H1 (cell line): ENCODE results near the gene CAPN9. TPM values are rescaled to one million over a fixed set of nuclear protein-coding genes. Genes with fewer than 3 reads are reported as not detected.
A peak's percentile ranks its signal among the peaks of the same experiment; 100 is the strongest.

Experiments used
- CTCF ChIA-PET: fragments of 300-600 bp; sonication (Branson Sonifier 250); formaldehyde crosslinking; loops from one replicate; lab custom pipeline; 2021; ENCODE audit not compliant: partially characterized antibody; lab: Charles Lee
- POLR2A ChIA-PET: fragments of 300-600 bp; sonication (Branson Sonifier 250); formaldehyde crosslinking; loops from one replicate; lab custom pipeline; 2021; ENCODE audit warnings: inconsistent platforms; ENCODE audit not compliant: partially characterized antibody; lab: Charles Lee
- DNase-seq, 2 experiments: peaks; one replicate each; pipeline versions ENCODE4 v3.0.0 to v3.0.0-alpha.2; 2010 to 2022; ENCODE audit warnings: low spot score in 2 of 2, low read depth in 1 of 2, mixed read lengths in 1 of 2
- FAIRE-seq: peaks from 2 replicates; lab custom pipeline; 2011; peaks lifted over from hg19 to GRCh38; lab: Jason Lieb, UNC
- H2AFZ ChIP-seq: 2 replicates; pipeline ENCODE4 v1.8.1; 2012; ENCODE audit warnings: low read length, inconsistent platforms
- H2AK5ac ChIP-seq: 2 replicates; pipeline ENCODE4 v1.6.1; 2013; ENCODE audit warnings: low read depth, low read length
- H2BK120ac ChIP-seq: replicated peaks from 2 replicates; pipeline ENCODE3; 2013; ENCODE audit warnings: low read depth, low read length, inconsistent platforms
- H2BK12ac ChIP-seq: 2 replicates; pipeline ENCODE4 v1.6.1; 2013; ENCODE audit warnings: low read depth, low read length
- H2BK15ac ChIP-seq: 2 replicates; pipeline ENCODE4 v1.6.1; 2013; ENCODE audit warnings: low read length
- H2BK20ac ChIP-seq: 2 replicates; pipeline ENCODE4 v1.6.1; 2013; ENCODE audit warnings: low read length
- H2BK5ac ChIP-seq: 2 replicates; pipeline ENCODE4 v1.6.1; 2013; ENCODE audit warnings: low read depth, low read length
- H3K14ac ChIP-seq: 2 replicates; pipeline ENCODE4 v1.6.1; 2013; ENCODE audit warnings: inconsistent platforms; ENCODE audit not compliant: insufficient read length
- H3K18ac ChIP-seq: 2 replicates; pipeline ENCODE4 v1.6.1; 2013; ENCODE audit warnings: low read length; ENCODE audit errors: extremely low read depth
- H3K23ac ChIP-seq: 2 replicates; pipeline ENCODE4 v1.6.1; 2013; ENCODE audit warnings: inconsistent platforms; ENCODE audit not compliant: insufficient read length
- H3K23me2 ChIP-seq: 2 replicates; pipeline ENCODE4 v1.6.1; 2013; ENCODE audit warnings: low read depth, low read length
- H3K27ac ChIP-seq: 2 replicates; pipeline ENCODE4 v1.6.1; 2011; ENCODE audit warnings: low read depth, low read length, inconsistent platforms
- H3K27me3 ChIP-seq, 4 experiments: replicated peaks in 1 of 4; 1 replicate in 1 of 4; 2 replicates in 3 of 4; pipeline versions ENCODE4 v1.6.1 to v1.8.1; 2011 to 2013; ENCODE audit warnings: low read length in 3 of 4, mild to moderate bottlenecking in 3 of 4, inconsistent platforms in 2 of 4, mixed read lengths in 2 of 4, moderate library complexity in 1 of 4; ENCODE audit not compliant: control insufficient read depth in 3 of 4, insufficient read depth in 3 of 4; ENCODE audit errors: extremely low read depth in 1 of 4
- H3K36me3 ChIP-seq, 4 experiments: 2 replicates each; pipeline versions ENCODE4 v1.6.1 to v1.8.1; 2011 to 2013; ENCODE audit warnings: mild to moderate bottlenecking in 4 of 4, low read length in 3 of 4, moderate library complexity in 2 of 4, control low read depth in 1 of 4, inconsistent platforms in 1 of 4; ENCODE audit not compliant: insufficient read depth in 4 of 4, control insufficient read depth in 2 of 4
- H3K4ac ChIP-seq: replicated peaks from 2 replicates; pipeline ENCODE3; 2013; ENCODE audit warnings: low read length, low read depth, mixed read lengths, inconsistent platforms; ENCODE audit not compliant: insufficient read length
- H3K4me1 ChIP-seq, 4 experiments: replicated peaks in 1 of 4; 1 replicate in 1 of 4; 2 replicates in 3 of 4; pipeline versions ENCODE4 v1.6.1 to v1.8.1; 2011 to 2013; ENCODE audit warnings: low read length in 3 of 4, inconsistent platforms in 2 of 4, mixed read lengths in 1 of 4; ENCODE audit not compliant: insufficient read depth in 4 of 4, control insufficient read depth in 3 of 4
- H3K4me2 ChIP-seq, 2 experiments: 2 replicates each; pipeline versions ENCODE4 v1.6.1 to v1.8.1; 2011 to 2013; ENCODE audit warnings: low read depth in 2 of 2, low read length in 2 of 2, control low read depth in 1 of 2, inconsistent platforms in 1 of 2, mild to moderate bottlenecking in 1 of 2; ENCODE audit not compliant: insufficient read depth in 1 of 2
- H3K4me3 ChIP-seq, 4 experiments: fragments of 200-600, 300-600 bp in 1 of 4; sonication (generic), shearing (Covaris generic), sonication (Bioruptor Twin) in 1 of 4; 2 replicates each; pipeline versions ENCODE4 v1.5.1 to v1.8.1; 2011 to 2016; ENCODE audit warnings: low read length in 4 of 4, low read depth in 3 of 4, control low read depth in 2 of 4, inconsistent platforms in 2 of 4, mild to moderate bottlenecking in 2 of 4, mixed read lengths in 1 of 4, moderate library complexity in 1 of 4; ENCODE audit not compliant: insufficient read depth in 2 of 4; ENCODE audit errors: extremely low read depth in 1 of 4
- H3K56ac ChIP-seq: replicated peaks from 2 replicates; pipeline ENCODE3; 2013; ENCODE audit warnings: low read depth, mild to moderate bottlenecking, mixed read lengths, low read length, inconsistent platforms; ENCODE audit not compliant: insufficient read length
- H3K79me1 ChIP-seq: 2 replicates; pipeline ENCODE4 v1.6.1; 2013; ENCODE audit warnings: low read depth, low read length, control low read depth
- H3K79me2 ChIP-seq, 2 experiments: 2 replicates each; pipeline versions ENCODE4 v1.6.1 to v1.8.1; 2012 to 2013; ENCODE audit warnings: low read length in 2 of 2, mild to moderate bottlenecking in 2 of 2, inconsistent platforms in 1 of 2; ENCODE audit not compliant: insufficient read depth in 2 of 2, control insufficient read depth in 1 of 2
- H3K9ac ChIP-seq, 4 experiments: replicated peaks in 1 of 4; 1 replicate in 1 of 4; 2 replicates in 3 of 4; pipeline versions ENCODE4 v1.6.1 to v1.8.1; 2011 to 2013; ENCODE audit warnings: low read depth in 3 of 4, low read length in 3 of 4, control low read depth in 2 of 4, mild to moderate bottlenecking in 2 of 4, moderate library complexity in 2 of 4, inconsistent platforms in 1 of 4; ENCODE audit errors: extremely low read depth in 1 of 4
- H3K9me3 ChIP-seq, 2 experiments: 2 replicates each; pipeline versions ENCODE4 v1.6.1 to v1.8.1; 2012 to 2013; ENCODE audit warnings: mild to moderate bottlenecking in 2 of 2, moderate library complexity in 2 of 2, control low read depth in 1 of 2, inconsistent platforms in 1 of 2, low read depth in 1 of 2, low read length in 1 of 2, mixed read lengths in 1 of 2; ENCODE audit not compliant: insufficient read depth in 2 of 2
- H4K20me1 ChIP-seq, 2 experiments: replicated peaks in 1 of 2; 2 replicates each; pipeline versions ENCODE3 to v1.8.1; 2011 to 2013; ENCODE audit warnings: inconsistent platforms in 2 of 2, low read length in 2 of 2, mild to moderate bottlenecking in 1 of 2; ENCODE audit not compliant: insufficient read depth in 2 of 2, control insufficient read depth in 1 of 2
- H4K5ac ChIP-seq: 2 replicates; pipeline ENCODE4 v1.6.1; 2013; ENCODE audit warnings: low read length, low read depth, mixed read lengths, inconsistent platforms; ENCODE audit not compliant: insufficient read length
- H4K8ac ChIP-seq: 2 replicates; pipeline ENCODE4 v1.8.0; 2013; ENCODE audit warnings: mild to moderate bottlenecking, moderate library complexity, low read length, inconsistent platforms; ENCODE audit not compliant: insufficient read depth; ENCODE audit errors: extremely low read depth
- H4K91ac ChIP-seq: replicated peaks from 2 replicates; pipeline ENCODE3; 2013; ENCODE audit warnings: low read length, mixed read lengths, inconsistent platforms; ENCODE audit not compliant: insufficient read length
- ASH2L ChIP-seq: fragments of 200-600, 300-600 bp; sonication (generic); IDR thresholded peaks from one replicate; pipeline ENCODE4 v1.7.1; 2017; ENCODE audit warnings: low read length
- CBX8 ChIP-seq: fragments of 300-800, 300-1000 bp; sonication (generic); IDR thresholded peaks from 2 replicates; pipeline ENCODE4 v1.7.1; 2016; ENCODE audit warnings: low read depth, low read length, borderline replicate concordance
- EGR1 ChIP-seq: IDR thresholded peaks from 2 replicates; pipeline ENCODE4 v1.6.1; 2011; ENCODE audit warnings: low read depth, low read length, borderline replicate concordance
- FOSL1 ChIP-seq: IDR thresholded peaks from 2 replicates; pipeline ENCODE4 v1.6.1; 2011; ENCODE audit warnings: mild to moderate bottlenecking, low read depth, low read length, moderate library complexity; ENCODE audit not compliant: insufficient read depth
- HDAC6 ChIP-seq: IDR thresholded peaks from one replicate; pipeline ENCODE4 v1.7.1; 2012; ENCODE audit warnings: low read depth, mild to moderate bottlenecking, inconsistent platforms, low read length, moderate library complexity
- JUN ChIP-seq: IDR thresholded peaks from 2 replicates; pipeline ENCODE4 v1.6.1; 2011; ENCODE audit warnings: low read depth, mild to moderate bottlenecking, improper control_type of control experiment, low read length
- KDM1A ChIP-seq: fragments of 200-600, 300-600 bp; sonication (generic); IDR thresholded peaks from 2 replicates; pipeline ENCODE4 v1.7.1; 2016; ENCODE audit warnings: mild to moderate bottlenecking, low read length, borderline replicate concordance
- MAFK ChIP-seq: IDR thresholded peaks from 2 replicates; pipeline ENCODE4 v1.6.1; 2012; ENCODE audit warnings: low read depth, mild to moderate bottlenecking, improper control_type of control experiment, low read length
- NANOG ChIP-seq: IDR thresholded peaks from 2 replicates; pipeline ENCODE4 v1.6.1; 2011; ENCODE audit warnings: low read length, low read depth, mild to moderate bottlenecking, inconsistent platforms; ENCODE audit not compliant: insufficient read depth, poor library complexity, severe bottlenecking
- NRF1 ChIP-seq: IDR thresholded peaks from 2 replicates; pipeline ENCODE4 v1.6.1; 2011; ENCODE audit warnings: mild to moderate bottlenecking, low read depth, low read length, improper control_type of control experiment
- RBBP5 ChIP-seq: IDR thresholded peaks from 2 replicates; pipeline ENCODE4 v1.7.1; 2012; ENCODE audit warnings: low read depth, mild to moderate bottlenecking, inconsistent platforms, low read length, moderate library complexity, borderline replicate concordance
- SAP30 ChIP-seq: fragments of 300-600 bp; sonication (generic); IDR thresholded peaks from 2 replicates; pipeline ENCODE4 v1.7.1; 2012; ENCODE audit warnings: low read length, moderate library complexity, mild to moderate bottlenecking, inconsistent platforms; ENCODE audit not compliant: insufficient read depth, insufficient replicate concordance
- SP2 ChIP-seq: IDR thresholded peaks from 2 replicates; pipeline ENCODE4 v1.6.1; 2012; ENCODE audit warnings: mild to moderate bottlenecking, low read length, inconsistent platforms
- TBP ChIP-seq: IDR thresholded peaks from 2 replicates; pipeline ENCODE4 v1.6.1; 2011; ENCODE audit warnings: low read depth, low read length, improper control_type of control experiment
- ZNF274 ChIP-seq: IDR thresholded peaks from 2 replicates; pipeline ENCODE4 v1.7.0; 2012; ENCODE audit warnings: low read length, borderline replicate concordance; ENCODE audit errors: extremely low read depth
- WGBS, 2 experiments: shearing (Covaris generic) in 1 of 2; methylation state at CpG; one replicate each; pipeline versions ENCODE4 v1.1.6 to v1.1.7; 2013 to 2015; ENCODE audit warnings: low lambda C conversion rate in 2 of 2, mixed read lengths in 2 of 2, inconsistent platforms in 1 of 2, low coverage in 1 of 2, missing lambda C conversion rate in 1 of 2; ENCODE audit not compliant: insufficient replicate concordance in 2 of 2, insufficient coverage in 1 of 2, insufficient read length in 1 of 2; ENCODE audit errors: extremely low coverage in 1 of 2, missing lambda C conversion rate in 1 of 2; 5-methylcytosine and 5-hydroxymethylcytosine counted together
- polyA plus RNA-seq, 7 experiments: library from polyadenylated mRNA; depleted of rRNA in 3 of 7; stranded (reverse) in 5 of 7; unstranded in 2 of 7; fragments of >200 nt in 5 of 7; fragments of 200-250 nt in 2 of 7; gene quantifications; 1 replicate in 5 of 7; 2 replicates in 1 of 7; 4 replicates in 1 of 7; pipeline versions ENCODE4 v1.2.1 to v1.2.3, GENCODE V29; 2011 to 2013; ENCODE audit warnings: missing spikeins in 2 of 7, mixed read lengths in 2 of 7
- total RNA-seq: library from RNA; stranded (reverse); fragmentation: NEBNext Ultra II Directional; extraction: Animal tissue kit (Norgen Biotek cat#: 25700); gene quantifications from 2 replicates; pipeline ENCODE4 v1.2.1, GENCODE V29; 2021

Gene CAPN9
- total and polyA plus RNA-seq, 2 of the 8 experiments (the other 6 are each of a cell fraction or from before 2014, with no cell fraction given), result 0.22 to 0.76 TPM

GRCh38 chr1:230818901-230819300, 71.7 kb downstream of the CAPN9 start:
- no peaks in the 10 kb centered on the region for H3K23me2 ChIP-seq
- H3K23ac ChIP-seq, result no peak overlapping the region
- no peak overlapping the region for H4K5ac ChIP-seq
- no peak overlapping the region for H3K56ac ChIP-seq
- no peak overlapping the region for H2BK12ac ChIP-seq
- no peak overlapping the region for H3K9ac ChIP-seq
- no peak overlapping the region for H2AFZ ChIP-seq
- no peak overlapping the region for H3K4me2 ChIP-seq
- no peak overlapping the region for H2AK5ac ChIP-seq
- H3K36me3 ChIP-seq, result no peaks in the 10 kb centered on the region
- no peaks in the 10 kb centered on the region for H3K9me3 ChIP-seq
- H3K4ac ChIP-seq, result no peak overlapping the region
- H4K91ac ChIP-seq, result no peak overlapping the region
- DNase-seq, result peak in 1 of 2 experiments; percentile 6
- no peak overlapping the region for H3K4me3 ChIP-seq
- H2BK20ac ChIP-seq, result no peak overlapping the region
- 87% methylated on average over 5 of the region's 6 CpGs; no CpG with 5 or more reads in 1 of the 2 experiments for WGBS, 2 experiments
- H3K27me3 ChIP-seq, result no peaks in the 10 kb centered on the region; a peak in 2 of 7 replicates
- no peak overlapping the region for H2BK15ac ChIP-seq
- FAIRE-seq, result no peak
- CTCF ChIA-PET, result no interaction called here
- no peaks in the 10 kb centered on the region for H3K79me2 ChIP-seq
- H4K20me1 ChIP-seq, result peaks cover 0 to 1% of the 10 kb centered on the region in 2 experiments
- H3K27ac ChIP-seq, result no peak overlapping the region
- POLR2A ChIA-PET, result no interaction called here
- H3K4me1 ChIP-seq, result no peaks in the 10 kb centered on the region
- no peaks in the 10 kb centered on the region for H3K79me1 ChIP-seq
- no peak overlapping the region for H2BK120ac ChIP-seq
- no peak overlapping the region for H2BK5ac ChIP-seq
- no peak overlapping the region for H3K14ac ChIP-seq
- no peak overlapping the region for H3K18ac ChIP-seq
- H4K8ac ChIP-seq, result no peak overlapping the region
- TF ChIP-seq NANOG (no peak), FOSL1 (no peak), ZNF274 (no peak), MAFK (no peak), HDAC6 (no peak), KDM1A (no peak), JUN (no peak), SAP30 (no peak), EGR1 (no peak), NRF1 (no peak), CBX8 (no peak), ASH2L (no peak), SP2 (no peak), TBP (no peak), RBBP5 (no peak)
